ENCODE measurements around the gene ARPP21.
"Not testable (repeated sequence)": the region's sequence is repeated elsewhere in the genome, so short reads cannot be mapped to it uniquely, and the experiment has no call there.

Gene ARPP21

DNA sequence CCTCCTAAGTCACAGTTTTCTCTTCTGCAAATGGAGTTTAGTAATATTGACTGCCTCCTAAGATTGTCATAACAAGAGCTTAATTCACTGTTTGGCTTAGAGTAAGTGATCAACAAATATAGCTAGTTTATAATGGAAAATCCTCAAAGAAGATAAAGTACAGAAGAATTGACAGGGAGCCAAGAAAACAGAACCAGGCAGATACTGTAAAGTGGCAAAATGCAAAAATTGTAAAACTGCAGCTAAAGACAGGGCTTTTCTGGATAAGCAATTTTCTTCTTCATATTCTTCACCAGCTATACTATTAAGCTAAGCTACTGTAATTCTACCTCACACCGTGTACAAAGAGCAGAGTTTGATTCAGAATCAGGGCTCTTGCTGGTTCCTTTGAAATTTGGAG is 148.6 kb downstream of the ARPP21 start:
- DNase-seq, result no peak

DNA sequence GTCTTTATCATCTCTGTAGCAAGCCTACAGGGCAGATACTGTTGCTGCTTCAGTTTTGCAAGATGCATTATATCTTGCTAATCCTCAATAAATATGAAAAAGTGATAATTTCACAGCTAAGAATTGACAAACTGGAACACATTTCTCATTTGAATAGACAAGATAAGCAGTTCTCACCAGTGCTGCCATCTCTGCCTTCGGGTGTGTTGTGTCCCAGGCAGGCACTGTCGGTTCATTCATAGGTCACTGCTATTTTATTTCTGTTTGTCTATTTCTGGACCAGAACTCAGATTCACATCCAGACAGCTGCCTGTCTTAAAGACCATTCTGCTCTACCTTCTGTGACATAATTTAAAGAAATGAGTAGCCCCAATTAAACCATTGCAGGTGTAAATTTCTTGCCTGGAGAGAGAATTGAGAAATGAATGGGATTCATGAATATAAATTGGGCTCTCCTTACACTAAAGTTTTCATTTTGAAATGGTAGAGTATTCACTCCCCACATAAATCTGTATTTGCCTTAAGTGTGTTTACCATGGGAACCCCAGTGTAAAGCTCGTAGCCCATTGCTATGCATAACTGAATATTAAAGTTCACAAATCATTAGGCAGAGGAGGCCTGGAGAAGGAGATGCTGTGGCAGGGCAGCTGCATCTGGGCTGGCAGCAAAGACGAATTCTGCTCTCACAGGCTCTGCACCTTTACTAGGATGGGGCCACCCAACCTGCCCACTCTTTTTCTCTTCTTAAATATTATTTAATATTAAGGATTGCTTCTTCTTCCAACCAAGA is 149.9 kb downstream of the ARPP21 start:
- no peak for DNase-seq

DNA sequence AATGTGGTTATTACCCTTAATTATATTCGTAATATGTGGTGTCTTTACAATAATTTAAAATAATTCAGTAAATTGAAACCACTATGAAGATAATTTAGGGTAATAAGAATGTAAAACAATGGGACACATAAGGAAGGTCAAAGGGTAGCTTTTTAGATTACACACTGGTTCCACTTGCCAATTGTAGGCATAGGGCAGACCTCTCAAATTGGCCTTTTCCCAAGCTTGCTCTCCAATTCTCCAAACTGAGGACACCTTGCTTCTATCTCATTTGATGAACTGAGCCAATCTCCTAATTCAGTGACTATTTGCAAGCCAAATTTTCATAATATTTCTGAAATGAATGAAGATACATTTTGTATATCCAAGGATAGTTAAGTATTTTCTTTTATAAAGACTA is 151.4 kb downstream of the ARPP21 start:
- no peak for DNase-seq

DNA sequence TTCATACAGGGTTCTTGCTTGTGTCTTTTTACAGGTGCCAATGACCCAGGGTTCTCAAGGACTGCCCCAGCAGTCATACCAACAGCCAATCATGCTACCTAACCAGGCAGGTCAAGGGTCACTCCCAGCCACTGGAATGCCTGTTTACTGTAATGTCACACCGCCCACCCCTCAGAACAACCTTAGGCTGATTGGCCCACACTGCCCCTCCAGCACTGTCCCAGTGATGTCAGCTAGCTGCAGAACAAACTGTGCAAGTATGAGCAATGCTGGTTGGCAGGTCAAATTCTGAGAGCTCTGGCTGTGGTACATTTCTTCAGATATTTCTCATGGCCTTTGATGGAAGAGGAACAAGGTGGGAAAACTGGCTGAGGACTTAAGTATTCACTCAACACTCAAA is 154.3 kb downstream of the ARPP21 start:
- DNase-seq, result no peak

DNA sequence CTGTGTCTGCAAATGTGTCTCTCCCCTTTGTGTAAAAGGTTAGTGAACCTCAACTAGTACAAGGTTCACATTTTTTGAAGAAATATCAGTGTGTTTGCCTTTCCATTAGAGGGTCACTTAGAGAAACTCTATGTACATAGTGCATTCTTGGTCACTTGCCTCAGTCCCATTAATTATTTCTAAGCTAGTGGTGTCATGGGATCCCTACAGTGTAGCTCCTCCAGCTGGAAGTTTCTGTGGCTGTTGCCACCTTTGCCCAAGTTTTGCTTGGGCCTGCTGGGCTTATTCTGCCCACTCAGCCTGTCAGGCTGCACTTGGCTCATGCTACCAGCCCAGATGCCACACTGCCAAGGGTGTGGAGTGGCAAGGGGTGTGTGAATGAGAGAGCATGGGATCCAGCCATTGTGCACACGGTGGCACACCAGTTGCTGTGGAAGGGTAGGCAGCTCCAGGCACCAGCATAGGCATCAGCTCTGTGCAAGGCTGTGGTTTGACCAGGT is 161.7 kb downstream of the ARPP21 start:
- no peak for DNase-seq

DNA sequence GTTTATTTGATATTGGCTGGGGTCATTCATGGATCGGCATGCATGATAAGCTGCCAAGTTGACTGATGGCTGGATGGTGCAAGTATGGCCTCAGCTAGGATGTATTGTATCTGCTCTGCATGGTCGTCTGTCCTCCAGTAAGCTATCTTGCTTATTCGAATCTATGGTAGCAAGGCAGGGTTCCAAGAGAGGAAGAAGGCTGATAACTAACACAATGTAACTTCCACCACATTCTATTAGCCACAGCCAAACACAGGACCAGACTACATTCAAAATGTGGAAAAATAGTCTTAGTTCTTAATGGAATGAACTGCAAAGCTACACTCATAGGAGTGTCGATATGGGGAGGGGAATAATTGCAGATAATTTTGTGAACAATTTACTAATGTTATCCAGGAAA is 175.2 kb downstream of the ARPP21 start:
- no peak for DNase-seq

DNA sequence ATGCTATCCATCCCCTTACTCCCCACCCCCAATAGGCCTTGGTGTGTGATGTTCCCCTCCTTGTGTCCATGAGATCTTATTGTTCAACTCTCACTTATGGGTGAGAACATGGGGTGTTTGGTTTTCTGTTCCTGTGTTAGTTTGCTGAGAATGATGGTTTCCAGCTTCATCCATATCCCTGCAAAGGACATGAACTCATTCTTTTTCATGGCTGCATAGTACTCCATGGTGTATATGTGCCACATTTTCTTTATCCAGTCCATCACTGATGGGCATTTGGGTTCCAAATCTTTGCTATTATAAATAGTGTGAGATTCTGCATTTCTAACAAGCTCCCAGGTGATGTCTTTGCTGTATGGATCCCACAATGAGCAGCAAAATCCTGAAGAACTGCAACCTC is 176.5 kb downstream of the ARPP21 start:
- DNase-seq, result not testable (repeated sequence)

DNA sequence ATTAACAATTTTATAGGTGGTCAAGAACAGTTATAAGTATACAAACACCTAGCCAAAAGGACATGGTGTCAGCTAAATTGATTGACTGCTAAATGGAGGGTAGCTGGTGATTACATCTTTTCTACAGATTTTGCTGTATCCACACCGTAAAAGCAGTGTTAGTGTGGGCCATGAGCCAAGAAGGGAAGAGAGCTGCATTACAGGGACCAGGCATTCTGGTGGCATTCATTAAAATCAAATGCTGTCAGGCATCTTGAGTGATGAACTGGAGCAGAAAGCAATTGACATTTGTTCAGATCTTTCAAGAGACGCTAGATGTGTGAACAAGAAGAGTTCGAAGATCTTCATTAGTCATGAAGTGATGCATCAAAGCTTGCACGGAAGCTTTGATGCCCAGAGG is 177.9 kb downstream of the ARPP21 start:
- no peak for DNase-seq

DNA sequence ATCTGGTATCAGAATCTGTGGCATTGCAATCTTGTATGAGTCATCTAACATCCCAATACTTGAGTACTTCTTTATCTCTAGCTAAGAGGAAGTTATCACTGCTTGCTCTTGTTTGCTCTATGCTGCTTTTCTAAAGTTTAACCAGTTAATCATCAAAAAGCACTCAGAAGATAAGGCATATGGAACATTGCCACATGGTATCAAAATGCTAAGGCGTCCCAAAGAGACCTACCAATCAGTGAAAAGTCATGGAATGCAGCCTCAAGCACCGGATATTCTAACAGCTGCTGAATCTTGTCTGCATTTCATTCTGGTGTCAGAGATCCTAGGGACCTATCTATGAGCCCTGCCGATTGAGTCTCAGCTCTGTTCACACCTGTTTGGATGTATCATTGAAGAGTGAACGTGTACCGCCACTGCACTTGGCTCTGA is 192.8 kb downstream of the ARPP21 start:
- DNase-seq, result no peak

All from NCI-H510A (cell line).